ENCODE results near the gene PLEKHO1.
"Not testable (repeated sequence)": the region's sequence is repeated elsewhere in the genome, so short reads cannot be mapped to it uniquely, and the experiment has no call there.

PLEKHO1 gene
- 55.0 to 63.0 reads per million in 2 donors for total RNA-seq

GRCh38 chr1:150149271-150150132 lies at the start of gene PLEKHO1:
PLEKHO1 (plus strand) TSS chr1:150149916; CDS start chr1:150150258, 342 bp downstream.
- DNase-seq: peak; percentile 70 to 89 (median 81)

GRCh38 chr1:150102986-150103385 lies 46.7 kb upstream of the PLEKHO1 start:
- DNase-seq: peak in 1 of 5 experiments; percentile 10

GRCh38 chr1:150106341-150106740 lies 43.4 kb upstream of the PLEKHO1 start:
- peak in 3 of 5 experiments; percentile 9 to 91 (median 25) for DNase-seq

- DNase-seq: peak in 1 of 5 experiments; percentile 80
Measured at GRCh38 chr1:150109586-150109985, 40.1 kb upstream of the PLEKHO1 start.

- peak in 1 of 5 experiments; percentile 62 for DNase-seq
Measured at GRCh38 chr1:150110116-150110515, 39.6 kb upstream of the PLEKHO1 start.

- DNase-seq: peak in 1 of 5 experiments; percentile 56
Measured at GRCh38 chr1:150111670-150112069, 38.0 kb upstream of the PLEKHO1 start.

- DNase-seq: no peak
Measured at GRCh38 chr1:150115121-150115520, 34.6 kb upstream of the PLEKHO1 start.

- DNase-seq: no peak
Measured at GRCh38 chr1:150118716-150119115, 31.0 kb upstream of the PLEKHO1 start.

GRCh38 chr1:150121236-150121862 lies 28.4 kb upstream of the PLEKHO1 start:
- DNase-seq: no peak

- DNase-seq: no peak
Measured at GRCh38 chr1:150126811-150127210, 22.9 kb upstream of the PLEKHO1 start.

- no peak for DNase-seq
Measured at GRCh38 chr1:150127464-150127863, 22.3 kb upstream of the PLEKHO1 start.

GRCh38 chr1:150127868-150128267 lies 21.8 kb upstream of the PLEKHO1 start:
- DNase-seq: peak in 1 of 5 experiments; percentile 42

- DNase-seq: no peak
Measured at GRCh38 chr1:150132372-150132771, 17.3 kb upstream of the PLEKHO1 start.

- DNase-seq: no peak
Measured at GRCh38 chr1:150134537-150134936, 15.2 kb upstream of the PLEKHO1 start.

GRCh38 chr1:150135400-150135799 lies 14.3 kb upstream of the PLEKHO1 start:
- DNase-seq: not testable (repeated sequence)

GRCh38 chr1:150138044-150138443 lies 11.7 kb upstream of the PLEKHO1 start:
- DNase-seq: no peak

- no peak for DNase-seq
Measured at GRCh38 chr1:150141452-150141851, 8.3 kb upstream of the PLEKHO1 start.

- no peak for DNase-seq
Measured at GRCh38 chr1:150142083-150142482, 7.6 kb upstream of the PLEKHO1 start.

GRCh38 chr1:150144606-150145005 lies 5.1 kb upstream of the PLEKHO1 start:
- no peak for DNase-seq

GRCh38 chr1:150146016-150146415 lies 3.7 kb upstream of the PLEKHO1 start:
- not testable (repeated sequence) for DNase-seq

- DNase-seq: no peak
Measured at GRCh38 chr1:150146849-150147542, 2.7 kb upstream of the PLEKHO1 start.

GRCh38 chr1:150148837-150149270 lies 862 bp upstream of the PLEKHO1 start:
- DNase-seq: no peak
